Retinal pigment epithelial cell (primary cell): ENCODE data around the gene MCTP1.

Source experiments
- DNase-seq: peaks from one replicate; pipeline ENCODE4 v3.0.0-alpha.2; 2010; ENCODE audit warnings: low read depth
- H3K4me3 ChIP-seq: 2 replicates; pipeline ENCODE4 v1.5.1; 2011; ENCODE audit warnings: mild to moderate bottlenecking, low read length, control low read depth, moderate library complexity
- CTCF ChIP-seq: conservative IDR thresholded peaks from 2 replicates; pipeline ENCODE4 v1.5.1; 2011; ENCODE audit warnings: low read depth, low read length, control low read depth, inconsistent platforms

The MCTP1 gene

GRCh38 chr5:95280401-95281095, 4.3 kb downstream of the MCTP1 start:
- no peak for DNase-seq
- TF ChIP-seq CTCF: no peak
- H3K4me3 ChIP-seq: no peak overlapping the region

GRCh38 chr5:95274011-95274410, 10.9 kb downstream of the MCTP1 start:
- DNase-seq: no peak
- no peak overlapping the region for H3K4me3 ChIP-seq
- TF ChIP-seq CTCF: no peak

GRCh38 chr5:95272316-95272929, 12.5 kb downstream of the MCTP1 start:
- DNase-seq: no peak
- TF ChIP-seq CTCF: no peak

GRCh38 chr5:95262933-95263660, 21.8 kb downstream of the MCTP1 start:
- no peak for TF ChIP-seq CTCF
- H3K4me3 ChIP-seq: no peak overlapping the region
- DNase-seq: no peak

More at GRCh38 chr5:95272316-95272929, 12.5 kb downstream of the MCTP1 start:
- H3K4me3 ChIP-seq: no peak overlapping the region

- TF ChIP-seq CTCF: peak; percentile 53
- no peak for DNase-seq
- H3K4me3 ChIP-seq: no peak overlapping the region
These were observed 23.3 kb downstream of the MCTP1 start for GRCh38 chr5:95261437-95262175.

GRCh38 chr5:95256991-95257390, 27.9 kb downstream of the MCTP1 start:
- H3K4me3 ChIP-seq: no peak overlapping the region
- no peak for TF ChIP-seq CTCF
- DNase-seq: no peak
